Gastroesophageal sphincter (tissue), 4 donors: ENCODE measurements around the gene INTS11. TPM values are rescaled to one million over a fixed set of nuclear protein-coding genes. Genes with fewer than 3 reads are reported as not detected.
"Not testable (repeated sequence)": the region's sequence is repeated elsewhere in the genome, so short reads cannot be mapped to it uniquely, and the experiment has no call there.

Source experiments
- ATAC-seq: fragments of 150-250 bp; one replicate; pipeline ENCODE4 v1.9.1; 2016; ENCODE audit warnings: mild to moderate bottlenecking, moderate library complexity
- H3K27ac ChIP-seq, 4 donors: fragments of 200-600 bp; sonication (generic) in 3 of 4; 1 replicate in 3 of 4; 2 replicates in 1 of 4; pipeline ENCODE4 v1.5.1; 2016 to 2019
- H3K27me3 ChIP-seq: fragments of 200-600 bp; sonication (generic); one replicate; pipeline ENCODE4 v1.5.1; 2019
- H3K36me3 ChIP-seq, 2 donors: fragments of 200-600 bp; sonication (generic); one replicate each; pipeline ENCODE4 v1.5.1; 2019; ENCODE audit warnings: control low read depth in 1 of 2
- H3K4me1 ChIP-seq, 3 donors: fragments of 200-600 bp; sonication (generic); 1 replicate in 2 of 3; 2 replicates in 1 of 3; pipeline ENCODE4 v1.5.1; 2016 to 2019; ENCODE audit warnings: control low read depth in 2 of 3
- H3K4me3 ChIP-seq, 2 donors: fragments of 200-600 bp; sonication (generic); one replicate each; pipeline ENCODE4 v1.5.1; 2019; ENCODE audit warnings: mild to moderate bottlenecking in 1 of 2, moderate library complexity in 1 of 2
- H3K9me3 ChIP-seq, 3 donors: fragments of 200-600 bp; sonication (generic); one replicate each; pipeline ENCODE4 v1.5.1; 2017 to 2019; ENCODE audit warnings: control low read depth in 2 of 3
- CTCF ChIP-seq, 4 experiments: fragments of 200-600 bp in 2 of 4; fragments of 450-650 bp in 2 of 4; sonication (generic) in 1 of 4; IDR thresholded peaks; one replicate each; pipeline ENCODE4 v1.5.1; 2017 to 2019; ENCODE audit warnings: antibody characterized with exemption in 4 of 4, mild to moderate bottlenecking in 2 of 4, moderate library complexity in 2 of 4
- EP300 ChIP-seq: sonication (generic); formaldehyde crosslinking; IDR thresholded peaks from one replicate; pipeline ENCODE4 v1.6.1; 2017; ENCODE audit warnings: antibody characterized with exemption, mild to moderate bottlenecking
- POLR2A ChIP-seq, 2 donors: fragments of 450-650 bp; IDR thresholded peaks; one replicate each; pipeline ENCODE4 v1.6.1; 2017; ENCODE audit warnings: antibody characterized with exemption in 2 of 2, mild to moderate bottlenecking in 2 of 2, moderate library complexity in 1 of 2
- POLR2AphosphoS5 ChIP-seq: sonication (generic); formaldehyde crosslinking; IDR thresholded peaks from one replicate; pipeline ENCODE4 v1.6.1; 2017; ENCODE audit warnings: antibody characterized with exemption
- WGBS, 2 donors: methylation state at CpG; one replicate each; pipeline ENCODE4 v1.1.5; 2018; ENCODE audit warnings: low coverage in 1 of 2; 5-methylcytosine and 5-hydroxymethylcytosine counted together
- total RNA-seq, 4 donors: library from RNA; depleted of rRNA; stranded (reverse); fragments of >200 nt; gene quantifications; one replicate each; pipeline ENCODE4 v1.1.0, GENCODE V29; 2016

INTS11 gene
- total RNA-seq, 4 donors from 2014 or later: 62.0 to 119 (median 96.4) TPM

- Histone ChIP-seq H3K4me1 (peaks cover 3 to 93% (median 39%) of the 10 kb centered on the region in 3 donors), H3K27ac (peak overlapping the region; percentile 63 to 89 (median 86)), H3K36me3 (peaks cover 0 to 54% of the 10 kb centered on the region in 2 donors), H3K27me3 (no peaks in the 10 kb centered on the region), H3K4me3 (no peak overlapping the region), H3K9me3 (no peaks in the 10 kb centered on the region)
- 76 to 82% methylated on average over 2 to 4 of the region's 36 CpGs for WGBS, 2 donors
- TF ChIP-seq EP300 (no peak), CTCF (IDR thresholded peaks at IDR 0.05) (no peak), POLR2AphosphoS5 (no peak), POLR2A (IDR thresholded peaks at IDR 0.05) (no peak)
- no peak for ATAC-seq
These were observed 5.4 kb downstream of the INTS11 start for GRCh38 chr1:1318777-1319645.

- no peaks in the 10 kb centered on the region for H3K27me3 ChIP-seq
- H3K36me3 ChIP-seq: peaks cover 0 to 62% of the 10 kb centered on the region in 2 donors
- no peaks in the 10 kb centered on the region for H3K9me3 ChIP-seq
- peaks cover 3 to 85% (median 35%) of the 10 kb centered on the region in 3 donors for H3K4me1 ChIP-seq
- H3K27ac ChIP-seq: peak overlapping the region; percentile 63 to 89 (median 86)
- WGBS, 2 donors: 25 to 33% methylated on average over 7 to 8 of the region's 9 CpGs
- peak; percentile 74 for TF ChIP-seq POLR2AphosphoS5
- TF ChIP-seq CTCF (IDR thresholded peaks at IDR 0.05): no peak
- H3K4me3 ChIP-seq: no peak overlapping the region
- ATAC-seq: peak; percentile 95
These were observed 6.3 kb downstream of the INTS11 start for GRCh38 chr1:1318131-1318652.

GRCh38 chr1:1317420-1317819 lies 7.0 kb downstream of the INTS11 start:
- ATAC-seq: no peak
- no peak for TF ChIP-seq POLR2AphosphoS5
- TF ChIP-seq CTCF (IDR thresholded peaks at IDR 0.05): no peak
- TF ChIP-seq EP300: no peak
- TF ChIP-seq POLR2A (IDR thresholded peaks at IDR 0.05): no peak
- 50 to 65% methylated on average over 3 to 6 of the region's 6 CpGs for WGBS, 2 donors
- H3K9me3 ChIP-seq: no peaks in the 10 kb centered on the region
- H3K27ac ChIP-seq: peak overlapping the region; percentile 60 to 89 (median 86)
- peaks cover 3 to 77% (median 29%) of the 10 kb centered on the region in 3 donors for H3K4me1 ChIP-seq
- H3K27me3 ChIP-seq: no peaks in the 10 kb centered on the region
- peaks cover 0 to 70% of the 10 kb centered on the region in 2 donors for H3K36me3 ChIP-seq
- no peak overlapping the region for H3K4me3 ChIP-seq

- H3K4me1 ChIP-seq: peaks cover 3 to 65% (median 19%) of the 10 kb centered on the region in 3 donors
- H3K27ac ChIP-seq: peak overlapping the region in 3 of 4 donors; percentile 34 to 86 (median 85)
- peaks cover 0 to 82% of the 10 kb centered on the region in 2 donors for H3K36me3 ChIP-seq
- not testable (repeated sequence) for ATAC-seq, H3K9me3 ChIP-seq, H3K27me3 ChIP-seq, H3K4me3 ChIP-seq
- 88 to 95% methylated on average over 5 to 6 of the region's 8 CpGs for WGBS, 2 donors
These were observed 8.3 kb downstream of the INTS11 start for GRCh38 chr1:1316199-1316598.

GRCh38 chr1:1315435-1315954 lies 9.0 kb downstream of the INTS11 start:
- peaks cover 0 to 85% of the 10 kb centered on the region in 2 donors for H3K36me3 ChIP-seq
- TF ChIP-seq POLR2AphosphoS5 (no peak), POLR2A (IDR thresholded peaks at IDR 0.05) (no peak), EP300 (no peak), CTCF (IDR thresholded peaks at IDR 0.05) (no peak)
- H3K4me3 ChIP-seq: no peak overlapping the region
- ATAC-seq: no peak
- H3K4me1 ChIP-seq: peaks cover 3 to 62% (median 12%) of the 10 kb centered on the region in 3 donors
- WGBS, 2 donors: 40 to 80% methylated on average over 1 of the region's 26 CpGs
- H3K27ac ChIP-seq: peak overlapping the region in 3 of 4 donors; percentile 68 to 86 (median 85)
- no peaks in the 10 kb centered on the region for H3K9me3 ChIP-seq
- H3K27me3 ChIP-seq: no peaks in the 10 kb centered on the region
